ENCODE data around the gene VSTM1.
"Not testable (repeated sequence)": the region's sequence is repeated elsewhere in the genome, so short reads cannot be mapped to it uniquely, and the experiment has no call there.

Gene VSTM1

DNA sequence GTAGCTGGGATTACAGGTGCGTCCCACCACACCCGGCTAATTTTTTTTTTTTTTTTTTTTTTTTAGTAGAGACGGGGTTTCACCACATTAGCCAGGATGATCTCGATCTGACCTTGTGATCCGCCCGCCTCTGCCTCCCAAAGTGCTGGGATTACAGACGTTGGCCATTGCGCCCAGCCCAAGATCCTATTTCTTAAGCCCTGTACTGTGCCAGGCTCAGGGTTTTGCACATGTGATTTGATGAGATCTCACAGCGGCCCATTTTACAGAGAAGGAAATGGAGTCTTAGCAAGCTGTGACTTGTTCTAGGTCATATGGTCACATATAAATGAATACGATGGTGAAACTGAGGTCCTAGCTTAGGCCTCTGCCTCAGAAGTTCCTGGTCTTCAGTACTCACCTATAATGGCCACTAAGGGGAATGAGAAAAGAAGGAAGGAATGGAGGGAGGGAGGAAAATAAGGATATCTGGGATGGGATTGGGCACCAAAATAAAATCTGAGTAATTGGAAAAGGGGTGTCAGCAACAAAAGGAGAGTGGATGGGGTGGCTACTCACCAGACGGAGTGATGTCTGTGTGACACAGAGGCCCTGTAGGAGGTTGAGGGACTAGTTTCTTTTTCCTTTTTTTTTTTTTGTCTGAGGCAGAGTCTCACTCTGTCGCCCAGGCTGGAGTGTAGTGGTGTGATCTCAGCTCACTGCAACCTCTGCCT, 35.6 kb upstream of the VSTM1 start:
- no peaks in the 10 kb centered on the region for H3K4me1 ChIP-seq (ENCODE audit: control insufficient read depth, insufficient read depth, low read length, unreplicated experiment)
- no peak overlapping the region for H3K4me3 ChIP-seq (ENCODE audit: low read depth, low read length)
- no peak overlapping the region for H2AFZ ChIP-seq (ENCODE audit: low read length, unreplicated experiment)
- no peaks in the 10 kb centered on the region for H3K27me3 ChIP-seq (ENCODE audit: insufficient read depth, low read length)
- no peak overlapping the region for H3K27ac ChIP-seq (ENCODE audit: low read depth, low read length)
- H3K36me3 ChIP-seq (ENCODE audit: insufficient read depth, low read length) = no peaks in the 10 kb centered on the region
- peaks cover 12% of the 10 kb centered on the region for H3K79me2 ChIP-seq (ENCODE audit: control insufficient read depth, insufficient read depth, low read length, unreplicated experiment)

DNA sequence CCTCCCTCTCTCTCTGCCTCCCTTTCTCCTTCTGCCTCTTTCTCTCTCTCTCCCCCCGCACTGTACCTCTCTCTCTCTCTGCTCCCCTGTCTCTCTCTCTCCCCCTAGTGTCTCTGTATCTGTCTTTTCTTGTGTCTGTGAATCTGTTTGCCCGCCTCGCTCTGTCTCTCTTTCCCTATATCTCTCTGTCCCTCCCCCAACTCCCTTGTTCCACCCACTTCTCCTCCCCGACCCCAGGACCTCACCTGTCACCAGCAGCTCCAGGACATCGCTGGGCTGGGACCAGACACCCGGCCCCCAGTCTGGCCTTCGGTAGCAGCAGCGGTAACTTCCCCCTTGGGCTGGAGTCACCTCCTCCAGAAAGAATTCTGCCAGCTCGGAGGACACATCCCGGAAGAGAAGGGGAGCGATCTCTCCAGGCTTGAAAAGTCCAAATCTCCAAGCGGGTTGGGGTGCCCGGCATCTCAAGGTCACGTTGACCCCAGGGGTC, 33.0 kb upstream of the VSTM1 start:
- Histone ChIP-seq H2AFZ (ENCODE audit: low read length, unreplicated experiment) (peak overlapping the region; percentile 81), H3K27me3 (ENCODE audit: insufficient read depth, low read length) (no peaks in the 10 kb centered on the region), H3K36me3 (ENCODE audit: insufficient read depth, low read length) (no peaks in the 10 kb centered on the region), H3K4me1 (ENCODE audit: control insufficient read depth, insufficient read depth, low read length, unreplicated experiment) (no peaks in the 10 kb centered on the region), H3K4me3 (ENCODE audit: low read depth, low read length) (peak overlapping the region; percentile 86), H3K79me2 (ENCODE audit: control insufficient read depth, insufficient read depth, low read length, unreplicated experiment) (no peaks in the 10 kb centered on the region), H3K27ac (ENCODE audit: low read depth, low read length) (no peak overlapping the region)

DNA sequence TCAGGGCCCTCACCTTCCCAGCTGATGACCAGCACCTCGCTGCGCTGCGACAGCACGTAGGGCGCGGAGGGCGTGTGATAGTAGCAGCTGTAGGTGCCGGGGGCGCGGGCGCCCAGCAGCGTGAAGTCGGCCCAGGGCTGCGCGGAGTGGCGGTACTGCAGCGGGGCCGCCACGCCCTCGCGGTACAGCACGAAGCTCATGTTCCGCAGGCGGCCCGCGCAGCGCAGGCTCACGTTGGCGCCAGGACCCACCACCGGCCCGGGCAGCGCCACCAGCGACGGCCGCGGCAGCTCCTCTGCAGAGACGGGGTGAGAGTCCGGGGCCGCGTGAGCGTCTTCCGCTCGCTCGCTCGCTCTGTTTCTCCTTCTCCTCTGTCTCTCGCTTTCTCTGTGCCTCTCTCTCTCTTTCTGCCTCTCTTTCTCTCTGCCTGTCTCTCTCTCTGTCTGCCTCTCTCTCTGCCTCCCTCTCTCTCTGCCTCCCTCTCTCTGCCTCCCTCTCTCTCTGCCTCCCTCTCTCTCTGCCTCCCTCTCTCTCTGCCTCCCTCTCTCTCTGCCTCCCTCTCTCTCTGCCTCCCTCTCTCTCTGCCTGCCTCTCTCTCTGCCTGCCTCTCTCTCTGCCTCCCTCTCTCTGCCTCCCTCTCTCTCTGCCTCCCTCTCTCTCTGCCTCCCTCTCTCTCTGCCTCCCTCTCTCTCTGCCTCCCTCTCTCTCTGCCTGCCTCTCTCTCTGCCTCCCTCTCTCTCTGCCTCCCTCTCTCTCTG, 32.3 kb upstream of the VSTM1 start:
- not testable (repeated sequence) for H3K27me3 ChIP-seq (ENCODE audit: insufficient read depth, low read length); H3K36me3 ChIP-seq (ENCODE audit: insufficient read depth, low read length); H3K27ac ChIP-seq (ENCODE audit: low read depth, low read length); H3K79me2 ChIP-seq (ENCODE audit: control insufficient read depth, insufficient read depth, low read length, unreplicated experiment); H3K4me1 ChIP-seq (ENCODE audit: control insufficient read depth, insufficient read depth, low read length, unreplicated experiment)
- Histone ChIP-seq H3K4me3 (ENCODE audit: low read depth, low read length) (peak overlapping the region; percentile 86), H2AFZ (ENCODE audit: low read length, unreplicated experiment) (peak overlapping the region; percentile 83)

DNA sequence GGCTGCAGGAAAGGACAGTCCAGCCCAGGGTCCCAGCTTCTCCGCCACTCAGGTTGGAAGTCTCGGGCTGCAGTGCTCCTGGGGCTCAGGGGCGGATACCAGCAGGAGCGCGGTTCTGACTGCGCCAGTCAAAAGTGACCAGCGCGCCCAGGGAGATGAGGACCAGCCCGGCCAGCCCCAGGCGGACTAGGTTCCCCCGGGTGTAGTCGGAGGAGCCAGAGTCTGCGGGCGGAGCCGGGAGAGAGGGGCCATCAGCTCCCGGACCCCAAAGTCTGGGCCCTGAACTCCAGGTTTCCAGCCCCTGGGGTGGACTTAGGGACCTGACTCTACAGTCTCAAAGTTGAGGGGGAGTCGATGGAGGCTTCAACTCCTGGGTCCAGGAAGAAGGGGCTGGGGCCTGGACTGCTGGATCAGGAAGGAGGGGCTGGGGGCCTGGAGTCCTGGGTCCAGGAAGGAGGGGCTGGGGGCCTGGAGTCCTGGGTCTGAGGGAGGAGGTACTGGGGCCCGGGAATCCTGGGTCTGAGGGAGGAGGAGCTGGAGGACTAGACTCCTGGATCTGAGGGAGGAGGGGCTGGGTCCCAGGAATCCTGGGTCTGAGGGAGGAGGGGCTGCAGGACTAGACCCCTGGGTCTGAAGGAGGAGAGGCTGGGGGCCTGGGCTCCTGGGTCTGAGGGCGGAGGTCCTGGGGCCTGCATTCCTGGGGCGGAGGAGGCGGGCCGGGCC, 31.6 kb upstream of the VSTM1 start:
- Histone ChIP-seq H3K27ac (ENCODE audit: low read depth, low read length) (no peak overlapping the region), H3K36me3 (ENCODE audit: insufficient read depth, low read length) (no peaks in the 10 kb centered on the region), H3K4me1 (ENCODE audit: control insufficient read depth, insufficient read depth, low read length, unreplicated experiment) (no peaks in the 10 kb centered on the region), H3K27me3 (ENCODE audit: insufficient read depth, low read length) (no peaks in the 10 kb centered on the region), H2AFZ (ENCODE audit: low read length, unreplicated experiment) (peak overlapping the region; percentile 83), H3K79me2 (ENCODE audit: control insufficient read depth, insufficient read depth, low read length, unreplicated experiment) (no peaks in the 10 kb centered on the region), H3K4me3 (ENCODE audit: low read depth, low read length) (peak overlapping the region; percentile 86)

DNA sequence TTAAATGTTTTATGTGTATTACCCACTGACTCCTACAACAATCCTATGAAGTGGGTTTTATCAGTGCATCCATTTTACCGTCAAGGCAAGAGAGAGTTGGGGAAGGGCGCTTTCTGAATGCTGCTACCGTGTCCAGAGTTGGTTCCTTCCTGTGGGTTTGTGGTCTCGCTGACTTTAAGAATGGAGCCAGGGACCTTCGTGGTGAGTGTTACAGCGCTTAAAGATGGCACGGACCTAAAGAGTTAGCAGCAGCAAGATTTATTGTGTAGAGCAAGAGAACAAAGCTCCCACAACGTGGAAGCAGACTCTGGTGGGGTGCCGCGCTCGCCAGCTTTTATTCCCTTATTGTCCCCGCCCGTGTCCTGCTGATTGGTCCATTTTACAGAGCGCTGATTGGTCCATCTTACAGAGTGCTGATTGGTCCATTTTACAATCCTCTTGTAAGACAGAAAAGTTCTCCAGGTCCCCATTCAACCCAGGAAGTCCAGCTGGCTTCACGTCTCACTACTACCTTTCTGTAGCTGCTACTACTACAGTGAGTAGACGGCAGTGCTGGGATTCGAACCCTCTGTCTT, 30.8 kb upstream of the VSTM1 start:
- Histone ChIP-seq H3K79me2 (ENCODE audit: control insufficient read depth, insufficient read depth, low read length, unreplicated experiment) (no peaks in the 10 kb centered on the region), H3K27ac (ENCODE audit: low read depth, low read length) (no peak overlapping the region), H3K36me3 (ENCODE audit: insufficient read depth, low read length) (no peaks in the 10 kb centered on the region), H2AFZ (ENCODE audit: low read length, unreplicated experiment) (no peak overlapping the region), H3K4me3 (ENCODE audit: low read depth, low read length) (no peak overlapping the region), H3K27me3 (ENCODE audit: insufficient read depth, low read length) (no peaks in the 10 kb centered on the region), H3K4me1 (ENCODE audit: control insufficient read depth, insufficient read depth, low read length, unreplicated experiment) (no peaks in the 10 kb centered on the region)

DNA sequence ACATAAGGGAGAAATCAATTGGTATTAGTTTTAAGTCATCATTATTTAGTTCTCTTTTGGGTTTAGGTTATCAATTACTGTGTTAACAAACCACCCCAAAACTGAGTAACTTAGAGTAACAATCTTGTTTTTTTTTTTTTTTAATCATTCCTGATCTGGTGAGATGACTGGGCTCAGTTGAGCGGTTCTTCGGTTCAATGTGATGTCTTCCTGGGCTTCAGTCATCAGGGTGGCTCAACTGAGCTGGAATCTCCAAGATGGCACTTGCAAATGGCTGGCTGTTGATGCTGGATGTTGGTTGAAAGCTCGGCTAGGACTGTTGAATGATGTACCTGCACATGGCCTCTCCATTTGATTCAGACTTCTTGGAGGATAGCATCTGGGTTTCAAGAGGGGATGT, 20.7 kb upstream of the VSTM1 start:
- H2AFZ ChIP-seq (ENCODE audit: low read length, unreplicated experiment) = no peak overlapping the region
- no peaks in the 10 kb centered on the region for H3K79me2 ChIP-seq (ENCODE audit: control insufficient read depth, insufficient read depth, low read length, unreplicated experiment)
- H3K27ac ChIP-seq (ENCODE audit: low read depth, low read length) = no peak overlapping the region
- no peak overlapping the region for H3K4me3 ChIP-seq (ENCODE audit: low read depth, low read length)
- no peaks in the 10 kb centered on the region for H3K27me3 ChIP-seq (ENCODE audit: insufficient read depth, low read length)
- H3K36me3 ChIP-seq (ENCODE audit: insufficient read depth, low read length) = no peaks in the 10 kb centered on the region
- no peaks in the 10 kb centered on the region for H3K4me1 ChIP-seq (ENCODE audit: control insufficient read depth, insufficient read depth, low read length, unreplicated experiment)

DNA sequence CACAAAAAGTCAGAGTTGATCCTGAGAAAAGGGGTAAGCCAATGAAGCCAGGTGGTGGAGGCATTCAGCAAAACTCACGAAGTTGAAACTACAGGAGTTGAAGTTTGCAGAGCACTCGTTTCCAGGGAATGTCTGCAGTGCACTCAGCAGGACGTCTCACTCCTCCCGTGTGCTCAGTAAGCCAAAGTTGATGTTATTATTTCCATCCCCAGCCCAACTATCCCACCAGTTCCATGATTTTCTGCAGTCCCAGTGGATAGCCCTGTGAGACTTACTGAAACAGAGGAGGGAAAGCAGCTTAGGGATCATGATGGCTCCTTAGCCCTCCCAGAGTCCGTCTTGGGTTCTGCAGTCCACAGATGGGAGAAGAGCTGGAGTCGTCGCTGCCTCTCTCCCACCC, 17.3 kb upstream of the VSTM1 start, which contains the start of gene TARM1:
TSS of gene TARM1 (minus strand) at position 334 of the 400 bp plus-strand sequence. CDS start at position 309, 25 bp downstream.
- Histone ChIP-seq H3K36me3 (ENCODE audit: insufficient read depth, low read length) (no peaks in the 10 kb centered on the region), H3K79me2 (ENCODE audit: control insufficient read depth, insufficient read depth, low read length, unreplicated experiment) (no peaks in the 10 kb centered on the region), H3K27ac (ENCODE audit: low read depth, low read length) (no peak within 1 kb of the TSS), H3K27me3 (ENCODE audit: insufficient read depth, low read length) (no peaks in the 10 kb centered on the region), H3K4me1 (ENCODE audit: control insufficient read depth, insufficient read depth, low read length, unreplicated experiment) (no peaks in the 10 kb centered on the region), H2AFZ (ENCODE audit: low read length, unreplicated experiment) (no peak within 1 kb of the TSS), H3K4me3 (ENCODE audit: low read depth, low read length) (no peak within 1 kb of the TSS)

DNA sequence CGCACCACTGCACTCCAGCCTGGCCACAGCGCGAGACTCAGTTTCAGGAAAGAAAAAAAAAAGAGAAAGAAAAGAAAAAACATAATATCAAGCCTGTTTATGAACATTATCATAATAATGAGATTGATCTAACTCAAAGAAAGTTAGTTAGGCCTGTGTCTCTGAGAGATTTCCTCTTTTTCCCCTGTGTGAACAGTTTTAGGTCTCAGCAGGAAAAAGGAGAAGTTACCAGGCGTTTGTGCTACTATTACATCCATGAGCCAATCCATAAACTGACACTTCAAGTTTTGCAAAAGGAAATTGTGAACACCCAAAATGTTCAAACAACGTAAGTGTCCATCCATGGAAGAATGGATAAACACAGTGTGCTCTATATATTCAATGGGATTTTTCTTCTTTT, 13.6 kb upstream of the VSTM1 start:
- no peak overlapping the region for H3K27ac ChIP-seq (ENCODE audit: low read depth, low read length)
- H3K27me3 ChIP-seq (ENCODE audit: insufficient read depth, low read length) = no peaks in the 10 kb centered on the region
- no peaks in the 10 kb centered on the region for H3K79me2 ChIP-seq (ENCODE audit: control insufficient read depth, insufficient read depth, low read length, unreplicated experiment)
- H3K4me3 ChIP-seq (ENCODE audit: low read depth, low read length) = no peak overlapping the region
- no peak overlapping the region for H2AFZ ChIP-seq (ENCODE audit: low read length, unreplicated experiment)
- H3K4me1 ChIP-seq (ENCODE audit: control insufficient read depth, insufficient read depth, low read length, unreplicated experiment) = no peaks in the 10 kb centered on the region
- H3K36me3 ChIP-seq (ENCODE audit: insufficient read depth, low read length) = no peaks in the 10 kb centered on the region

DNA sequence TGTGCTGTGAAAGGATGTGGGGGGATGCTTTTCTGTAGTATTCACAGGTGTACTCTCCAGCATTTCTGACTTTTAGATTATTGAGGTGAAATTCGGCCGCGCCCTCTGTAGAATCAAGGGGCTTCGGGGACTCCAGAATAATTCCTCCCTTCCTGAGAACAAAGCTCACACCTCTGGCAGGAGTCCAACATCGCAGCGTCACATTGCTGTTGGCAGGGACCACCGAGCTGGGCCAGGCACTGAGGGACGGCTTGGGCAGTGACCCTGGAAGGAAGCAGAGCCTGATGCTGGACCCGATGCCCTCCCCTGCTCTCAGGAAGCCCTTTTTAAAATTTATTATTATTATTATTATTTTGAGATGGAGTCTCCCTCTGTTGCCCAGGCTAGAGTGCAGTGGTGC, 11.2 kb upstream of the VSTM1 start:
- H3K79me2 ChIP-seq (ENCODE audit: control insufficient read depth, insufficient read depth, low read length, unreplicated experiment) = no peaks in the 10 kb centered on the region
- no peaks in the 10 kb centered on the region for H3K4me1 ChIP-seq (ENCODE audit: control insufficient read depth, insufficient read depth, low read length, unreplicated experiment)
- no peak overlapping the region for H3K27ac ChIP-seq (ENCODE audit: low read depth, low read length)
- H3K4me3 ChIP-seq (ENCODE audit: low read depth, low read length) = no peak overlapping the region
- no peaks in the 10 kb centered on the region for H3K36me3 ChIP-seq (ENCODE audit: insufficient read depth, low read length)
- H3K27me3 ChIP-seq (ENCODE audit: insufficient read depth, low read length) = no peaks in the 10 kb centered on the region
- no peak overlapping the region for H2AFZ ChIP-seq (ENCODE audit: low read length, unreplicated experiment)

DNA sequence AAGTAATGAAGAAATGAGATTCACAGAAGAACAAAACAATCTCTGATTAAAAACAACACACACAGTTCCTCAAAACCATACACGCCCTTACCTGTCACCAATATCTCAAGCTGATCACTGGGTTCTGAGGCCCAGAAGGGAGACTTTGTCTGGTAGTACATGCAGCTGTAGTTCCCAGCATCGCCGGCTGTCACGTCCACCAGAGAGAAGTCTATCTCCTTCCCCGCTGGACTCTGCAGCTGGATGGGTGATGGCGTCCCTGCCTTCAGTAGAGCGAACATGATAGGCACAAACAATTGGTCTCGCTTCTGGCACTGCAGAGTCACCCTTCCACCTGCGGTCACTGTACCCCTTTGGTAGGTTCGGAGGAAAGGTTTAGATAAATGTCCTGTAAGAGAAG, 10.1 kb upstream of the VSTM1 start:
- Histone ChIP-seq H3K36me3 (ENCODE audit: insufficient read depth, low read length) (no peaks in the 10 kb centered on the region), H3K4me1 (ENCODE audit: control insufficient read depth, insufficient read depth, low read length, unreplicated experiment) (no peaks in the 10 kb centered on the region), H3K4me3 (ENCODE audit: low read depth, low read length) (no peak overlapping the region), H3K27me3 (ENCODE audit: insufficient read depth, low read length) (no peaks in the 10 kb centered on the region), H3K79me2 (ENCODE audit: control insufficient read depth, insufficient read depth, low read length, unreplicated experiment) (no peaks in the 10 kb centered on the region), H2AFZ (ENCODE audit: low read length, unreplicated experiment) (no peak overlapping the region), H3K27ac (ENCODE audit: low read depth, low read length) (no peak overlapping the region)
